Stimulated activated CD4-positive, alpha-beta T cell treated with anti-CD3 and anti-CD28 coated beads, Interleukin-15, amount 100 ng/mL, for 48 hours (primary cell): ENCODE results near the gene MTERF4.
"Not testable (repeated sequence)": the region's sequence is repeated elsewhere in the genome, so short reads cannot be mapped to it uniquely, and the experiment has no call there.

Source experiments
- DNase-seq, 2 donors: peaks; one replicate each; pipeline ENCODE4 v3.0.0-alpha.2; 2020; ENCODE audit warnings: low read depth in 2 of 2

Gene MTERF4

DNA sequence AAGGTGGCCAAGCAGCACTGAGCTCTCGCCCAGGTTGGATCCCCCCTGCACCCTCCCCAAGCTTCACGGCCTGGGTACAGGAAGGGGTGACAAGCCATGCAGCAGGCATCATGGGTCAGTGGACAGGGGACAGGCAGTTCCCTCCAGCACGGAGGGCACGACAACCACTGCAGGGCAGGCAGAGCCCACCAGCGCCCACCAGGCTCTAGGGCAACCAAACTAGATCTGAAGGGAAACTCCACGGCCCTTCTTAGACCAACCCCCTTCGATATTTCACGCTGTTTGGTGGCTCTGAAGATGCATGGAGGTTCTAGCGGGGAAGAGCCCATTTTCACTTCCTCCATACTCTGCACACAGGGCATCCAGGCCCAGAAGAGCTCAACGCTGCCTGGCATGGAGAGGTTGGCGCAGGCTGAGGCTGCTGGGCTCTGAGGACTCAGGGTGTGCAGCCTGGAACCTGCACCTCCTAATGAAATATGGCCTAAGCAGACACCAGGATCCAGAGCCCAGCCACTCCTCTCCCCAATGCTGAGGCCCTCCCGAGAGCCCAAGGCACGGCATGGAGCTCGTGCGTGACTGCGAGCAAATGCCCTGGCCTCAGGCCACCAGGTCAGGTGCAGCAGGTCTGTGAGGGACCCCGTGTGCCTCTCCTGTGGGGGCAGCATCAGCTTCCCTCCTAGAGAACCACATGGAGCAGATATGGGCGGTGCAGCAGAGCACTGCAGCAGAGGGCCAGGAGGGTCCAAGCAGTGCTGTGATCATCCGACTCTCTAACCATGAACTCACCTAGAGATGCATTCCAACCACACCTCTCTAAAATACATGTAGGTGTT, 8.7 kb upstream of the MTERF4 start:
- no peak for DNase-seq

DNA sequence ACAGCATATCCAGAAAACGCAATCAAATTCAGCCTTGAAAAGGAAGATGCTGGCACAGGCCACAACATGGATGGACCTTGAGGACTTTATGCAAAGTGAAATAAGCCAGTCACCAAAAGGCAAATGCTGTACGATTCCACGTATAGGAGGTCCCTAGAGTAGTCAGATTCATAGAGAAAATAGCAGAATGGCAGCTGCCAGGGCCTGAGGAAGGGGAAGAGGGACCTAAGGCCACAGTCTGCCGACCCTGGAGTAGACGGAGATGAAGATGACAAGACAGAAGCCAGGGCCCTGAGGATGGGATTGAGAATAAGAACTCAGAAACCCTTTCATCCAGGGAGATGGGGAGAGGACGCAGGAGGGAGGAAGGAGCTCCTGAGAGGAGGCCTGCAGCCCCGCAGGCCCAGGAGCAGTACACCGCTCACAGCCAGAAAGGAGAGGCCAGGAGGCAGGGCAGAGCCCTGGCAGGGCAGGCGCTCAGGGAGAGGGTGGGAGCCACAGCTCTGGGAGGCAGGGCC, 8.1 kb upstream of the MTERF4 start:
- DNase-seq = no peak

DNA sequence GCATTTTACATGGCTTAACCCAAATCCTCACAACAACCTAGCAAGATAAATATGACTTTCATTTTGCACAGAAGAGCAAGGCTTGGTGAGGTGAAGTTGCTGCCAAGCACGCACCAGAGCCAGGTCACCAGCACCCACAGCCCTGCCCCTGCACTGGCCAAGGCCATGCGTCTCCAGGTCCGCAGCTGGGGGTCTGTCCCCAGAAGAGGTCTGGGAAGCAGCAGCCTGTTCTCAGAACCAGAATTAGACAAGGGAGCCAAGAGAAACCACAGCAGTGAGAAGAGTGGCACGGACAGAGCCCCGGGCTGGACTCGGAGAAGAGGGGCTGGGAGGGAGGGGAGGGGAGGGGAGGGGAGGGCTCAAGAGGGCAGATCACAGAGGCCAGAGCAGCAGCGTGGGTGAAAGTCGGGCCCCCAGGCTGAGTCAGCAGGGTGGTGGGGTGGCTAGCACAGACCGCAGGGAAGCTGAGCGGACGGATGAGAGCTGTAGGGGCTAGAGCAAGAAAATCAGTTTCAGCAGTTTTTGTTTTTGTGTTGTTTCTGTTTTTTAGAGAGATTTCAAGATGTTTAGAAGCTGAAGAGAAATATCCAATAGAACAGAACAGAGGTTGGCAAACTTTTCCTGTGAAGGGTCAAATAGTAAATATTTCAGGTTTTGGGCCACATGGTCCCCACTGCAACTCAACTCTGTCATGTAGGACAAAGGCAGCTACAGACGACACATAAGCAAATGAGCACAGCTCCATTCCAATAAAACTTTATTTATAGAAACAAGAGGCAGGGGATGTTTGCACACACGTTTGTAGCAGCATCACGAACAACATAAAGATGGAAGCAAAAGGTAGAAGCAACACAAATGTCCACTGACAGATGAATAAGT, 7.4 kb upstream of the MTERF4 start:
- DNase-seq = no peak

DNA sequence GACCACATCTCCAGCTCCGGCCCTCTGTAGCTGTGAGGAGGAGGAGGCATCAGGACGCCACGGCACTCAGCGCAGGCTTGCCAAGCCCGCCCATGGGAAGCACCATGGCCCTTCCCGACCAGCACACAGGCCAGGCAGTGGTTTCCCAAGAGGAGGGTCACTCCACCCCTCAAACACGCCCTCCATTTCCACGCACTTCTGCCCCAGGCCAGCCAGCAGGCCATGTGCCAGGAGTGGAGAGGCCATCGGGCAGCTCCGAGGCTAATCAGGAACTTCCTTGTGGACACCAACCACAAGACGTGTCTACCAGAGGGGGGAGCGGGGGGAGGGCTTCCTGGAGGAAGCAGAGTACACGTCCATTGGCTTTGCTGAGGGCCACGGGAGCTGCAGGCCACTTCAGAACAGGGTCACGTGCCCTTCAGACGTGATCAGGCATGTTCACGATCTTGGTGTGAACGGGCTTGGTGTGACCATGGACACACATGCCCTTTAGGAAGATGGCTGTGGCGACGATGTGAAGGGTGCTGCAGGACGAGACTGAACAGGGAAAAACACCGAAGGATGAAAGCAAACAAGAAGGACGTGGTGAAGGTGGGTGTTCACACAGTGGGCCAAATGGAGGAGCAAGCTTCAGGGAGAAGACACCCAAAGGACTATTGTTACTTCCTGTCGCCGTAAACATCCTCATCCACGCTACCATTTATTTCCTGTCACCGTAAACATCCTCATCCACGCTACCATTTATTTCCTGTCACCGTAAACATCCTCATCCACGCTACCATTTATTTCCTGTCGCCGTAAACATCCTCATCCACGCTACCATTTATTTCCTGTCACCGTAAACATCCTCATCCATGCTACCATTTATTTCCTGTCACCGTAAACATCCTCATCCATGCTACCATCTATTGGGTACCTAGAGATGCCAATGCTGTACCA, 6.5 kb upstream of the MTERF4 start:
- no peak for DNase-seq

DNA sequence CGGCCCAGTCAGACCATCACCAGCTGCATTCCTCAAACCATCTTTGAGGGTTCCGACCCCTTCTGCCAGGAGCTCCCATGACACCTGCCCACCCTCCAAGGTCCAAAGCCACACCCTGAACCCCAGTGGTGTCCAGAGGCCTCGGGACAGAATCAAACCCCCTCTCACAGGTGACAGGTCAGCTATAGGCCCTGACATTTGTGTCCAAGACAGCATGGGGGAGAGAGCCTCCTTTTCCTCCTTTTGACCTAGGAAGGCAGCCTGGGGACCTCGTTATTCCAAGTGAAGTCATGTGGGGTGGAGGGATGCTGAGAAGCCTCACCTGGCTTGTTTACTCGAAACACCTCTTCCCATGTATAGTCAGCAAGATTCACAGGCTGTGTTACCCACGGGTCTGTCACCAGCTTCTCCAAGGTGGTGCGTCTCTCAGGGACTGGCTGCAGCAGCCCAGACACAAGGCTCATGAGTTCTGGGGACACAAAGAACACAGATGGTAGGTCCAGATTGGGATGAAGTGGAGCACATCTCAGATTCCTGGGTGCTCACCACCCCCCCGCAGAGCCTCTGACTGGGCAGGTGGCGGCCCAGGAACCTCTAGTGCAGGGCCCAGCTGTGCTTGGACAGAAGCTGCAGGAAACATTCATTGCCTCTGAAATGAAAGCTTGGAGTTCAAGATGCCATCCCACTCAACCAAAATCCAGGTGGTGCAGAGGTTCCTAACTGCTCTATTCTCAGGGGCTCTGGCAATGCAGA, 5.1 kb upstream of the MTERF4 start:
- DNase-seq = no peak

DNA sequence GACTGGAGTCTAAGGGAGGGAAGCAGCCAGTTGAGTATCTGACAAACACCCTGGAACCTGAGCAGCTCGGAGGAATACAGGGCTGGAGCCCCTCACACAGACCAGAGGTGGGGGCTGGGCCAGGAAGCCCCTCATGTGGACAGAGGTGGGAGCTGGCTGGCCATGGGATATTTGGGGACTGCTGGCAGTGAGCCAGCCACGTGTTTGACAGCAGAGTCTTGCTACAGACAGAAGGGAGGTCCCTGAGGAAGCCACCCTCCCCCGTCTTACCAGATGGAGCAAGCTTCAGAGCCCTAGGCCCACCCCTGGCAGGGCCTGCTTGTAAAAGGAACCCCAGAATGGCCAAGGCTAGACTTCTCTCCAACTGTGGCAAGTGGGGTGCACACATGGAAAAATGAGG, 3.6 kb upstream of the MTERF4 start:
- no peak for DNase-seq

DNA sequence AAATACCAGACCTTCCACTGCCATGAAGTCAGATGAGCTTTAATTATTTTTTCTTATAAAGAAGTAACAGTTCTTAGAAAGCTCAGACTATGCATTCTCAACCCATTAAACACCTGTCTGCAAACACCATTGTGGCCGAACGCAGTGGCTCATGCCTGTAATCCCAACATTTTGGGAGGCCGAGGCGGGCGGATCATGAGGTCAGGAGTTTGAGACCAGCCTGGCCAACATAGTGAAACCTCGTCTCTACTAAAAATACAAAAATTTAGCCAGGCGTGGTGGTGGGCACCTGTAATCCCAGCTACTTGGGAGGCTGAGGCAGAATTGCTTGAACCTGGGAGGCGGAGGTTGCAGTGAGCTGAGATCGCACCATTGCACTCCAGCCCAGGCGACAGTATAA, 2.5 kb upstream of the MTERF4 start:
- not testable (repeated sequence) for DNase-seq

DNA sequence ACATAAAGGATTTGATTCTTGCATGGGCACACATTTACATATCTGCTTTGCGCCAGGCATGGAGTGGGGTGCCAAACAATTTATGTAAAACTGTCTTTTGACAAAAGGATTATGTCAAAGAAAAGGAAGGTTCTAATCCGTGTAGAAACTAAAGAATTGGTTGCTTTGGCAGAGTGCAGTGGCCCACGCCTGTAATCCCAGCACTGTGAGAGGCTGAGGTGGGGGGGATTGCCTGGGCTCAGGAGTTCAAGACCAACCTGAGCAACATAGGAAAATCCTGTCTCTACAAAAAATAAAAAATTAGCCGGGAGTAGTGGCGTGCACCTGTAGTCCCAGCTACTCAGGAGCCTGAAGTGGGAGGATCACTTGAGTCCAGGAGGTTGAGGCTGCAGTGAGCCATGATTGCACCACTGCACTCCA, 1.1 kb upstream of the MTERF4 start:
- DNase-seq = no peak

DNA sequence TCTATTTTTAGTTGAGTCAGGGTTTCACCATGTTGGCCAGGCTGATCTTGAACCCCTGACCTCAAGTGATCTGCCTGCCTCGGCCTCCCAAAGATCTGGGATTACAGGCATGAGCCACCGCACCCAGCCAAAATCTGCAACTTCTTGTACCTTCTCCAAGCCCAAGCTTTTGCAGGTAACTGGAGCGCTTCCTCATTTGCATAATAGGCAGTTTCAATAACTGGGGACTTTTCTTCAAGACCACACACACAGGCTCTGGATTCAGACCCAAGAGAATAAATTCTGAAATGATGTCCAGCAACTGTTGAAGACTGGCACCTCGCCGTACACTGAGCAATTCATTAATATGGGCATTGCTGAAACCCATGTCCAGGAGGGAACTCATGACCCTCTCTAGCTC, 2.8 kb downstream of the MTERF4 start:
- DNase-seq = no peak

DNA sequence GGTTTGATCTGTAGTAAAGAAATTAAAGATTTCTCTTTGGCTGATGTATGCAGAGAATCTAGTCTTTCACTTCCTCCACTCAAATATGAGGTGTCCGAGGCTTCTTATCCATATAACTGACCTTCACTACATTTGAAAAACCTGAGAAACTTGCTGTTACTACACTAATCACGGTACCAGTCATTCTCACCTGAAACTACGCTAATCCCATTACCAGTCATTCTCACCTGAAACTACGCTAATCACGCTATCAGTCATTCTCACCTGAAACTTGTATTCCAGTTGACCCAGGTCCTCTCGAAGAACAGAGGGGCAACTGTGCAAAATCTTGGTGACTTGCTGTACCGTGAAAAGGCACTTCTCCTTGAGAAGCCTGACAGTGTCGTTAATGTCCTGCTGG, 5.1 kb downstream of the MTERF4 start:
- DNase-seq = no peak

DNA sequence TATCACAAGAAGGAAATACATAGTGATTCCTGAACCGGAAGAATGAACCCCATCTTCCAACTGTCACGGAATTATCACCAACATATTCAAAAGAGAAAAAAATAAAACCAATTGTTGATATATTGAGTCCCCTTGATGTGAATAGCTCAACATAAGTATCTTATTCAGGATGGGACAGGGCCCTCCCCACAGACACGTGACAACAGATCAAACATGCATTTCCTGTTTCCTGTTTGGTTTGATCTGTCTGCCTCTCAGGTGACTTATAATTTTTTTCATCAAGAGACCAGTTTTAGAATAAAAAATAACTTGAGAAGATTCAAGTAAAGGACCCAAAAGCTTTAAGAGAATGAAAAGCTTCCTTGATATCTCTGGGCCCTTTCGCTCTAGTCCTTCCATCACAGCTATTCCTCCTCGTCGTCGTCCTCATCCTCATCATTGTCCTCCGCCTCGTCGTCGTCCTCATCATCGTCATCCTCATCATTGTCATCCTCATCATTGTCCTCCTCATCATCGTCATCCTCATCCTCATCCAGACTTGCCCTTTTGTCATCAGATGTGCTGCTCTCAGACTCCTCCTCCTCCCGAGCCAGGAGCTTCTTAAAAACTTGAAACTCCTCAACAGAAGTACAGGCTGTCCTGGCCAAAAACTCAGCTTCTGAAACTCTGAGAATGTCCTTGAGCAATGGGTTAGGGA, 6.3 kb downstream of the MTERF4 start:
- no peak for DNase-seq

DNA sequence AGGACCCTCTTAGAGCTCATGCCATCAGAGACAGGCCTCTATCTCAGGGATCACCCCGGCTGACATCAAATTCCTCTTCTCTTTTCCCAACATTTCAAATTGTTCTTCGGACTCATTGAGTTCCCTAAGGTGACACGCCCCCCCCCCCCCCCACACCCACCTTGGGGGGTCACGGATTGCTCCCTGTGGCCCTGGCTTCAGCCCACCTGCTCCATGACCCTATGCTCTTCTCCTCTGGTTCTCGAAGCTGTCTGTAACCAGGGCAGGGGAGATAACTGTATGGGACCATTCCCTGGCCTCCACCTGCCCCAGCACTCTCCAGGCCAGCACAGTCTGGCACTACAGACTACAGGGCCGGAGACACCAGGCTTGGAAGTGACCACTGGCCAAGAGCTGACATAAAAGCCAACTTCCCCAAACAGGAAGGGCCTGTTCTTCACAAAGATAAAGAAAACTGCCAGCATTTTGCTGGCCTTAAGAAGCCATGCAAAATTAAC, 7.1 kb downstream of the MTERF4 start:
- DNase-seq = no peak

DNA sequence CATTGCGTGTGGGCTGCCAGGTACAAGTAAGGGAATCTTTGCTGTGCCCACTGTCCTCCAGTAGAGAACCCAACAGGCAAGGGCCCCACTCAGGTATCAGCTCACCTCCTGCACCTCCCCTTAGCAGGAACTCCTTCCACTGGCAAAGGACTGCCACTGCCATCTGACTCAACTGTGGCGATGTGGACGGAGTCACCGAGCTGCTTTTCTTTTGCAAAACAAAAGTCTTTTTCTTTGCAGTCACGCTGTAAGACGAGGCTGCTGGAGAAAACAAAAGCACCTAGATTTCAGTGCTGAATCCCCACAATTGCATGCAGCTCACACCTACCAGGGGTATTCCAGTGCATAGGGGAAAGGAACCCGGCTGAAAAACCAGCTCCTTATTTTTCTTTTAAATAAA, 7.9 kb downstream of the MTERF4 start:
- no peak for DNase-seq

DNA sequence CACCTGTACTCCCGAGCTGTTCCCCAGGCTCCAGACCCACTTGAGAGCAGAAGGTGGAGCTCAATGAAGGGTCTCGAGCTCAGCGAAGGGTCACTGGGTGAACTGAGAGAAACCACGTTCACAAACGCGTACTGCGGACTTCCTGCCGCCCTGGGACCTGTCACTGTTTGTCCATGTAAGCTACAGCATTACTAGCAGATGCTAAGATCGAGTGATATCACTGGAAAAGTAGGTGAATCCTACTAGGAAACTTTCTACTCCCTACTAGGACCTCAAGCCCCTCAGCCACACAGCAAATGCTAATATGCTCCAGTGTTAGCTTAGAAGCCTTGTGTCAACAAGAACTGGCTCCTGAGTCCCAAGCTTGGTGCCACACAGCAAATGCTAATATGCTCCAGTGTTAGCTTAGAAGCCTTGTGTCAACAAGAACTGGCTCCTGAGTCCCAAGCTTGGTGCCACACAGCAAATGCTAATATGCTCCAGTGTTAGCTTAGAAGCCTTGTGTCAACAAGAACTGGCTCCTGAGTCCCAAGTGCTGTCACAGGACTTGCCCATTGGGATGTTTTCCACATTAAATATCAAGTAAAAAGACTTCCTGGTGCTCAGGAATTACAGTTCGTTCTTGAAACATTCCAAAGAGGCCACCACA, 8.8 kb downstream of the MTERF4 start:
- not testable (repeated sequence) for DNase-seq

DNA sequence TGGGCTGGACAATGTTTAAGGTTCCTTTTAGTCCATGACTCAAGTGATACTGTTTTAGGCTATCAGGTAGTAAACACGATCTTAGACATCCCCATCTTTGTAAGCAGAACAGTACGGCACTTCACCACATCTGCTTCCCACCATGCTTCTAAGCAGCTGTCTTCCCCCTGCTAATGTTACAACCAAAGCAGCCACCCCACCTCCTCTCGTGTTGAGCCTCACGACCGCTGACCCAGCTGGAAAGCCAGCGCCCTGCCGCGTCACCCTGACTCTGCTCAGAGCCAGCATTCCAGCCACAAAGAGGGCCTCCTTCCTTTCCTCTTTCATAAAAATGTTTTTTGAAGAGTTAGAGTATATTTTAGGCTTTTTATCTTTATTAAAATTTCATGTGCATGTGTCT, 9.4 kb downstream of the MTERF4 start:
- DNase-seq = no peak

DNA sequence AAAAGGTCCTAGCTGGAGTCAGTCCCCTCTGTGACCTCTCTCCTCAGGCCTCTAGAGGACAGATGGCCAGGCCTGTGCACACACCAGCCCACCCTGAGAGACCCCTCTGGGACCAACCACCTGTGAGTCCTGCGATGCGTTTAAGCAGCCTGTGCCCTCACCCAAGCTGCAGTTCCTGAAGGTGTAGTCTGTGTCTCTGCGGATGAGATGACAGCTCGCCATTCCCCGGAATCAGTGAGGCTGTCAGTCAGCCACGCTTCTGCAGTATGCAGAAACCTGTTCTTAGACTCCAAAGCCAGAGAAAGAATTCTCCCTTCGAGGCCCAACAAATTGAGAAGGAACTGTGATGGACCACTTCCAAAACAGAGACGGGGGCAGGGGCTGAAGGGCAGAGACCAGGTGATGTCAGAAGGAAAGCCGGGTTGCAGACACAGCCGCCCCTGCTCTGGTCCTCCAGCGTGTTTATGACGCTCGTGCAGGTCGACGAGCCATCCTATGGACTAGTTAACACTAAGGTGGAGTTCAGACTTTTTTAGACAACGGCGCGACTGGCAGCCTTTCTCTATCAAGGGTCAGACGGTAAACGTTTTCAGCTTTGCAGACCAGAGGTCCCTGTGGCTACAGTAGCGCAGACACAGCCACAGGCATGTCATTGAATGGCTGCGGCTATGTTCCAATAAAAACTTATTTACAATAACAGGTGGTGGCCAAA, 10.2 kb downstream of the MTERF4 start:
- DNase-seq = no peak

DNA sequence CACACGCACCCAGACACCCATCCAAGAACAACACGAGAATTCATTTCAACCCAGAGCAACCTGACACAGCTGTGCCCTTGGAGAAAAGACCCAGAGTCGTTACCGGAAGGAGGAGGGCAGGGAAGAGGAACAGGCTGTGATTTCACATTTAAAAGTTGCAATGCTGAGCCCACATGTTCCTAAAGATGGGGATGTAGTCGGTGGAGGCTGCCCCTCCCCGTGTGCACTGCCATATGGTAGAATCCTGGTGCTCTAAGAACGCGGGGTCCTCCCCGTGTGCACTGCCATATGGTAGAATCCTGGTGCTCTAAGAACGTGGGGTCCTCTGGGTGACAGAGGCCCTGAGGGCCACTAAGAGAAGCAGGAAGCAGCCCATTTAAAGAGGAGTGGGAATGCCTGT, 10.9 kb downstream of the MTERF4 start:
- no peak for DNase-seq

DNA sequence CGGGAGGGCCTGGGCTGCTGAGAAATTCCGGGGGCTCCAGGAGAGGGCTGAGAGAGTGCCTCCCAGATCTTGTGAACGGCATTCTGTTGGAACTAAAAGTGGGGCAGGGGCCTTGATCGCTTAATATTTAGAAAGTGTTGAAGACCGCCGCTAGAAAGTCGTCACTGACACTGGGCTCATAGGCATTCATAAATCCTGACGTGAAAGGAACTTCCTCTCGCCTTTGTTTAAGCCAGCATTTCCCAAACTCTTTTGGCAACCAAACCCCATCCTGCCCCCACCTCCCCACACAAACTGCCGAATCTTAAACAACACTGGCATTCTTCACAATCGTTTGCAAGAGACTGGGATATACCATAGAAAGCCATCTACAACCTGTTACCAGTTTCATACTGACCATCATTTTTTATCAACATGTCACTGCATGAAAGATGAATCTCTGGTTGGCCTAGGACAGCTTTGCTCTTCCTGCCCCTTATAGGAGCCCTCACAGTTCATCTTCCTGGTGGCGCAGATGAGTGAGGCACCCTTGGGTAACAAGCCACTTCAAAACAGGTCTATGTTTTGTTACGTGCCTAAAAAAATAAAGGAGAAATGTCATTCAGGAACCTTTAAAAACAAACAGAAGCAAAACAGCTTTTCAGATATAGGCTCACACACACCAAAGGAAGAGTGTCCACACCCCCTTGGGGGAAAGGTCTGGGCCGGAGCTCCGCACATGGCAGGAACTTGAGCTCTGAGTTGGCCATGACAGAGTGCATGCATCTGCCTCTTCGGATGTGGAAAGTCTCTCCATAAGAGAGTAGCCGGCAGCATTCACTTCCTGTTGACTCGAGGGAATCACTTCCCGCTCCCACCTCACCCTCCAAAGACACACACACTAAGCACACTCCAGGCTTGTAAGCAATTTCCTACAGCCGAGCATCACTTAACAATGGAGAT, 13.0 kb downstream of the MTERF4 start:
- no peak for DNase-seq
